Measurements from ENCODE around the gene SENP1. TPM values are rescaled to one million over a fixed set of nuclear protein-coding genes. Genes with fewer than 3 reads are reported as not detected.

SENP1 gene
- total and polyA plus RNA-seq, 2 donors (not counting 3 experiments of a cell fraction or from before 2014, with no cell fraction given): 9.9 to 20.5 TPM

- dilution Hi-C loops (cut with MboI; ENCODE audit: extremely low pct_ligation_motif_present, low sequenced_read_pairs) (no loop called here), intact Hi-C loops (cut with micrococcal nuclease) (loop anchor here (5.0 to 10.0 kb wide), 2 partner anchors 107 to 345 kb away; partner anchors contain the start of gene COL2A1)
- no peak for DNase-seq (ENCODE audit: low read depth, low spot score)
- no peaks in the 10 kb centered on the region for H3K36me3 ChIP-seq (ENCODE audit: control insufficient read depth in 2 of 2, extremely low read depth in 1 of 2, insufficient read depth in 2 of 2, low read length in 2 of 2)
- H4K20me1 ChIP-seq (replicated peaks; ENCODE audit: control insufficient read depth, extremely low read depth, insufficient read depth, low read length): no peaks in the 10 kb centered on the region
- FAIRE-seq: no peak
- no peaks in the 10 kb centered on the region for H3K9me1 ChIP-seq (replicated peaks; ENCODE audit: control insufficient read depth, extremely low read depth, insufficient read depth, low read length)
- POLR2A ChIA-PET: interaction anchor here (0.7 kb wide), 1 partner anchor 40 kb away, joined by 5 read pairs; no protein-coding TSS in a partner anchor
- TF ChIP-seq JUN (IDR thresholded peaks at IDR 0.05; ENCODE audit: borderline replicate concordance, insufficient read depth, insufficient read length, low read depth): no peak
- no peak for TF ChIP-seq FOS (IDR thresholded peaks at IDR 0.05; ENCODE audit: borderline replicate concordance, insufficient read depth, low read length)
- no peak for TF ChIP-seq MYC (IDR thresholded peaks at IDR 0.05; ENCODE audit: low read depth, low read length)
- no peak for TF ChIP-seq MAX (IDR thresholded peaks at IDR 0.05; ENCODE audit: insufficient read depth, insufficient read length)
- no peak for TF ChIP-seq POLR2A (IDR thresholded peaks at IDR 0.05; ENCODE audit: low read depth, low read length)
- no peak for TF ChIP-seq EZH2 (IDR thresholded peaks at IDR 0.05; ENCODE audit: borderline replicate concordance, low read depth, low read length, severe bottlenecking)
- TF ChIP-seq, protein P1, sequence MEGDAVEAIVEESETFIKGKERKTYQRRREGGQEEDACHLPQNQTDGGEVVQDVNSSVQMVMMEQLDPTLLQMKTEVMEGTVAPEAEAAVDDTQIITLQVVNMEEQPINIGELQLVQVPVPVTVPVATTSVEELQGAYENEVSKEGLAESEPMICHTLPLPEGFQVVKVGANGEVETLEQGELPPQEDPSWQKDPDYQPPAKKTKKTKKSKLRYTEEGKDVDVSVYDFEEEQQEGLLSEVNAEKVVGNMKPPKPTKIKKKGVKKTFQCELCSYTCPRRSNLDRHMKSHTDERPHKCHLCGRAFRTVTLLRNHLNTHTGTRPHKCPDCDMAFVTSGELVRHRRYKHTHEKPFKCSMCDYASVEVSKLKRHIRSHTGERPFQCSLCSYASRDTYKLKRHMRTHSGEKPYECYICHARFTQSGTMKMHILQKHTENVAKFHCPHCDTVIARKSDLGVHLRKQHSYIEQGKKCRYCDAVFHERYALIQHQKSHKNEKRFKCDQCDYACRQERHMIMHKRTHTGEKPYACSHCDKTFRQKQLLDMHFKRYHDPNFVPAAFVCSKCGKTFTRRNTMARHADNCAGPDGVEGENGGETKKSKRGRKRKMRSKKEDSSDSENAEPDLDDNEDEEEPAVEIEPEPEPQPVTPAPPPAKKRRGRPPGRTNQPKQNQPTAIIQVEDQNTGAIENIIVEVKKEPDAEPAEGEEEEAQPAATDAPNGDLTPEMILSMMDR (IDR thresholded peaks at IDR 0.05; ENCODE audit: extremely low read depth in 1 of 2, insufficient read depth in 1 of 2, low read depth in 1 of 2, low read length in 2 of 2): no peak
- TF ChIP-seq GATA2 (IDR thresholded peaks at IDR 0.05; ENCODE audit: insufficient read depth, insufficient read length, low read depth, low read length): no peak
- TF ChIP-seq POLR2AphosphoS5 (IDR thresholded peaks at IDR 0.05; ENCODE audit: insufficient read depth, low read depth, low read length): no peak
- BruUV-seq (replicated peaks): no TSS peak
- no peak overlapping the region for H3K4me2 ChIP-seq (ENCODE audit: insufficient read depth, low read length)
- no peak overlapping the region for H2AFZ ChIP-seq (ENCODE audit: low read depth, low read length)
- no peak overlapping the region for H3K27ac ChIP-seq (ENCODE audit: insufficient read depth, low read depth, low read length)
- CTCF ChIA-PET: interaction anchor here (1.4 kb wide), 1 partner anchor 10 kb away, joined by 5 read pairs; the partner anchor contains the start of gene PFKM
- H3K4me3 ChIP-seq (replicated peaks in 1 of 3; ENCODE audit: insufficient read depth in 1 of 3, low read depth in 1 of 3, low read length in 3 of 3): no peak overlapping the region
- H3K79me2 ChIP-seq (ENCODE audit: control insufficient read depth, insufficient read depth, low read length): peaks cover 8% of the 10 kb centered on the region
- H3K9ac ChIP-seq (replicated peaks; ENCODE audit: extremely low read depth, insufficient read depth, low read length): no peak overlapping the region
- H3K27me3 ChIP-seq (ENCODE audit: control insufficient read depth in 2 of 2, insufficient read depth in 2 of 2, low read length in 2 of 2): peaks cover 0 to 3% of the 10 kb centered on the region in 2 experiments
- peaks cover 12% of the 10 kb centered on the region for H3K4me1 ChIP-seq (ENCODE audit: control insufficient read depth, extremely low read depth, insufficient read depth, low read length)
- H3K9me3 ChIP-seq (replicated peaks; ENCODE audit: control insufficient read depth, insufficient read depth, low read length): no peaks in the 10 kb centered on the region
These were observed 3.5 kb upstream of the SENP1 start for GRCh38 chr12:48109424-48109823.
